ENCODE data around the gene RAB1A.
A peak's percentile ranks its signal among the peaks of the same experiment; 100 is the strongest.
"Not testable (repeated sequence)": the region's sequence is repeated elsewhere in the genome, so short reads cannot be mapped to it uniquely, and the experiment has no call there.

RAB1A gene

DNA sequence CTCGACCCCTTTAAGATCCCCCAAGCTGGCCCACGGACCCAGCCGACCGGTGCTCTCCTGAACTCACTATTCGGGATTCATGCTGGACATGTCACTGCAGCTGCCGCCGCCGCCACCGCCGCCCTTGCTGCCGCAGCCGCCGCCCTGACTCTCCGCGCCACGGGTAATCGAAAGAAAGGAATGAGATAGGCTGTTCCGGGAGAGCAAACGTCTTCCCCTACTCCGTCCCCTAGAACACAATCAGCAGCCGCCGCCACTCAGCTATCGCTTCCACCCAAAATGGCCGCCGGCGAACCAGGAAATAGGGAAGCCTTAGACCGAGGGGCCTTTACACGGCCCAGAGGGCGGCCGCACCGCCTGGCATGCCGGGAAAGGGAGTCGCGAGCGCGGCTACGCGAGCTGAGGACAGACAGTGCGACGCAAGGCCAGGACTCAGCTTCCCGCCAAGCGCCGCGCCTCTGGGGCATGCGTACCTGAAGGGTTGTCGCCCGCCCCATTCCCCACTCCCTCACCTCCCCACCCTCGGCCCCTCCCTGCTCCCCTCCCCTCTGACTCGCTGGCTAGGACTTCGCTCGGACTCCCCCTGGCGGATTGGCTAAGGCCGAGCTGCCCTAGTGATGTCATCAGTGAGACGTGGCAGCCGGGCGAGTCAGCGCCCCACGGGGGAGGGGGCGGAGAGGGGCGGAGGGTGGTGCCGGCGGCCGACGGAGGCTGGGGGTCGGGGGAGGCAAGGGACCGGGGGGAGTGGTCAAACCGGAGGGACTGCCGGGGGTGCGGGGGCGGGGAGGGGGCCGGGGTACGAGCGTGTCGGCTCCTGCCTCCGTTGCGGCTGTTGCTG, at the start of gene RAB1A:
Gene RAB1A, minus strand, starts transcription at position 281 of the 838 bp plus-strand sequence. Its CDS starts 191 bp downstream, at position 90.
- peak; percentile 98 for DNase-seq (ENCODE audit: low read depth)

DNA sequence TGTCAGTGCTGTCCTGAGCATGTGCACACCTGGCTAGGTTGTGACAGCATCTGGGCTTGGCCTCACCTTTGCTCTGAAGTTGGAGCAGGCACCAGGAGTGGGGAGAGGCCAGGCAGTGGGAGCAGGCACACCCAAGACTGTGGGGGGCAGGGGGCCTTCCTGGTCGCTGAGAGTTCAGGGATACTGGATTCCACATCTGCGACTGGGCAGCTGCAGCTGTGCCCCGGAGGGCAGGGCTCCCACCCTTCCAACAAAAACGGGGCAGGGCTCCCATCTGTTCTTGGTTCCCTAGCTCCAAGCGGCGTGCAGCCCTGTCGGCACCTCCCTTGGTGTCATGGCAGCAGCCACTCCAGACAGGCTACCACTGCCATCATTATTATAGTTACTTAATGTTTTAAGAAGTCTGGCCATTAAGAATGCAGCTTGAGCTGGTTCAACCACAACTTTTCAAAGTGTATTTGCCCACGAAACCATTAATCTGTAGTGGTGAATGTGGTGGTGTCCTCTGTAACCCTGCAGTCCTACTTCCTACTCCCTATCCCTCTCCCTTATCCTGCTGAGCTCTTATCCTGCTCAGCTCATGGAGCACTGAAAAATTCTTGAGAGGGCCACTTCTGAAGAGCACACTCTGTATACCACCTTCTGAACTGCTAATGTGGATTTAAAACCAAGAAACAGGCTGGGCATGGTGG, 48.0 kb upstream of the RAB1A start:
- DNase-seq (ENCODE audit: low read depth) = no peak

DNA sequence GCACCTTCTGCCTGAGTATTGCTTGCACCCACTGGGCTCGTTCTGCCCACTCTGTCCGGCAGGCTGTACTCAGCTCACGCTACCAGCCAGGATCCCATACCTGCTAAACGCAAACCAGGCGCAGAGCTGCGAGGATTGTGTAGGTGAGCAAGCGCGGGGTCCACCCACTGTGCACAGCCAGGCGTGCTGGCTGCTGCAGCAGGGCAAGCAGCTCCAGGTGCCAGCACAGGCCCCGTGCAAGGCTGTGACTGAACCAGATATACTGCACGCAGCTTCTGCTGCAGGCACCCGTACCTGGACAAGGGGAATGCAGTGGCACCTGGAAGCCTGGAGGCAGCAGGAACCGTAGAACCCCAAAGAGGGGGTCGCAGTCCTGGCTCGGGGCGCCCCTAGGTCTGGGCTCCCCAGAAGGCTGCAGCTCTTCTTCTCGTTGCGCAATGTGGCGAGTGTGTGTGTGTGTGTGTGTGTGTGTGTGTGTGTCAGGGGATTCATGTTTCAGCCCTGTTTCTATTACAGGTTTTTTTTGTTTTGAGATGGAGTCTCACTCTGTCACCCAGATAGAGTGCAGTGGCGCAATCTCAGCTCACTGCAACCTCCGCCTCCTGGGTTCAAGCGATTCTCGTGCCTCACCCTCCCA, 46.1 kb upstream of the RAB1A start:
- no peak for DNase-seq (ENCODE audit: low read depth)

DNA sequence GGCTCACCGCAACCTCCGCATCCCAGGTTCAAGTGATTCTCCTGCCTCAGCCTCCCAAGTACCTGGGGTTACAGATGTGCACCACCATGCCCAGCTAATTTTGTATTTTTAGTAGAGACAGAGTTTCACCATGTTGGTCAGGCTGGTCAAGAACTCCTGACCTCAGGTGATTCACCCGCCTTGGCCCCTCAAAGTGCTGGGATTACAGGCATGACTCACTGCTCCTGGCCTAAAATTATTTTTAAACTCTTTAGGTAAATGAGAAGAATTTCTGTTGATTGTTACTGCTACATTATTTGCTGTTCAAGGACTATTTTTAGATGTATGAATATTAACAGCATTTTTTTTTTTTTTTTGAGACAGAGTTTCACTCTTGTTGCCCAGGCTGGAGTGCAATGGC, 44.1 kb upstream of the RAB1A start:
- DNase-seq (ENCODE audit: low read depth) = not testable (repeated sequence)

DNA sequence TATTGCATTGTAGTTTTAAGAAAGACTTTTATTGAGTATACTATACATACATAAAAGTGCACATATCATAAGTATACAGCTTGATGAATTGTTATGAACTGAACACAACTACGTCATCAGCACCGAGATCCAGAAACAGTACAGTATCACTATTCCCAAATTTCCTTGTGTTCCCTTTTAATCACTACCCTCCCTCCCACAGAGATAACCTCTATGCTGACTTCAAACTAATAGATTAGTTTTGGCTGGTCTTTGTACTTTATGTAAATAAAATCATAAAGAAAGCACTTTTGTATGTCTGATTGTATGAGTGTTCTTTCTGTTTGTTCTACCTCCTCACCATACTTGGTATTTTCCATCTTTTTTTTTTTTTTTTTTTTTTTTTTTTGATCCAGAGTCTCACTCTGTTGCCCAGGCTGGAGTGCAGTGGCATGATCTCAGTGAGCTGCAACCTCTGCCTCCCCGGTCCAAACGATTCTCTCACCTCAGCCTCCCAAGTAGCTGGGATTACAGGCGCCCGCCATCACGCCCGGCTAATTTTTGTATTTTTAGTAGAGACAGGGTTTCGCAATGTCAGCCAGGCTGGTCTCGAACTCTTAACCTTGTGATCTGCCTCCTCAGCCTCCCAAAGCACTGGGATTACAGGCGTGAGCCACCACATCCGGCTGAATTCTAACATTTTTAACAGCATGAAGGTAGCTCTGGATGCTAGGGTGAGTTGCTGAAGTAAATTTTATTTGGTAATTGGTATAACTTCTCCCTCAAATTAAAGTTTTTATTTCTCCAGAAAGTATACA, 43.3 kb upstream of the RAB1A start:
- no peak for DNase-seq (ENCODE audit: low read depth)

DNA sequence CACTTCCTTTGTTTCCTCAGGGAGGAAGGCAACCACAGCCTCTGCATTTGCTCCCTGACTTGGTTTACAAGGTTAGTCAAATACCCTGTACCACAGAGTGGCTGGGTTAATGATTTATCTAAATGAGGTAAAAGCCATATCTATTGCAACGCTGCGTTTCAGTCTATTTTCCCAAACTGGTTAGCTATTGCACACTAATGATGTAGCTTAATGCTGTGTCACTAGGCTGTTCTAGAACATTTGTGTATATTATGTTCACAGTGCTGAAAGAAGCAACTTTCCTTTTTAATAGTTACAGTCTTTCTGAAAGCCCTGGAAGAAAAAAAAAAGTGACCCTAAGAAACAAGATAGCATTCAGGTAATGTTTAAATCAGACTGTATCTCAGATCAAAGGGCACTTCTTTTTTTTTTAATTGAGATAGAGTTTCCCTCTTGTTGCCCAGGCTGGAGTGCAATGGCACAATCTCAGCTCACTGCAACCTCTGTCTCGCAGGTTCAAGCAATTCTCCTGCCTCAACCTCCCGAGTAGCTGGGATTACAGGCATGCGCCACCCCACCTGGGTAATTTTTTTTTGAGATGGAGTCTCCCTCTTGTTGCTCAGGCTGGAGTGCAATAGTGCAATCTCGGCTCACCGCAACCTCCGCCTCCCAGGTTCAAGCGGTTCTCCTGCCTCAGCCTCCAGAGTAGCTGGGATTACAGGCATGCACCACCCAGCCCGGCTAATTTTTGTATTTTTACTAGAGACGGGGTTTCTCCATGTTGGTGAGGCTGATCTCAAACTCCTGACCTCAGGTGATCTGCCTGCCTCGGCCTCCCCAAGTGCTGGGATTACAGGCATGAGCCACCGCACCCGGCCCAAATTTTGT, 40.9 kb upstream of the RAB1A start:
- DNase-seq (ENCODE audit: low read depth) = not testable (repeated sequence)

DNA sequence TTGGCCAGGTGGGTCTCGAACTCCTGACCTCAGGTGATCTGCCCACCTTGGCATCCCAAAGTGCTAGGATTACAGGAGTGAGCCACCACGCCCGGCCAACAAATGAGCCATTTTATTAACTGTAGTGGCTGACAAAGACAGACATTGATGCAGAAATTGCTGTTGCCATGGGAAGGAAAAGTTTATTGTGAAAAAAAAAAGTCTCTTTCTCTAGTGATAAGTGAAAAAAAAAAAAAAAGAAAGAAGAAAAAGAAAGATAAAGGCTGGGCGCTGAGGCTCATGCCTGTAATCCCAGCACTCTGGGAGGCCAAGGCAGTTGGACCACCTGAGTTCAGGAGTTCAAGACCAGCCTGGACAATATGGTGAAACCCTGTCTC, 39.8 kb upstream of the RAB1A start:
- DNase-seq (ENCODE audit: low read depth) = no peak

DNA sequence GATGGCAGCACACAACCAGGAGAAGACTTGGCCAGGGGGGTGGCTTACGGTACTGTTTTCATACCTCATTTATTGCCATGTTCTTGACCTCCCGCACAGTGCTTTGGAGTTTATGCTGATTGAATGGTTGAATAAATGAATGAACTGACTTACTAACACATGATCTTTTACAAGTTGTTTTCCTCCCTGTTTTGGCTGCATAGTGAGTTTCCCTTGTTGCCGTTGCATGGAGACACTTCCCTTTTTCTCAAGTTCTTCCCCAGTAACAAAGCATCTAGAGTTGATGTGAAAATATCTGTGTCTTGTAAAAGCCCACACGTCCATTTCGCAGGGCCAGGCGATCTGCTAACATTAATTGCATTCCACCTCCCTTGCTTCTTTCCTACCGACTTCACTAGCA, 35.7 kb upstream of the RAB1A start:
- DNase-seq (ENCODE audit: low read depth) = no peak

DNA sequence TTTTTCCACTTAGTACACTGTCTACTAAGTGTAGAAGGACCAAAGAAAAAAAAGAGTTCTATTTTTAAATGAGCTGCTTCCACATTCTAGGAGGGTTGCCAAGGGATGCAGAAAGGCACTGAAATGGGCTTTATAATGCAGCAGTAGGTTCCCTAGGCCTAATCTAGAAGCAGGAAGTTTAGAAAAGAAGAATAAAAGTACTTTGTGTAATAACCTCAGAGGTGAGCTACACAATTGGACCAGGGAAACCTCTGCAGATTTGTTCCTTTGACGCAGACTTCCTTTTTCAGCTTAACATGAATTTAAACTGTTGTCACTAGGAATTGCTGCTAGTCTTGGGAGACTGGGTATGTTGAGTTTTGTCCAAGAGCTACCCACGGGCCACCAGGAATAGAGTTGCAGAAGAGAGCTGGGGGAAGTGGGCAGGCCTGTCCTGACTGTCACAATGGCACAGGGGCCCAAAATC, 34.6 kb upstream of the RAB1A start:
- no peak for DNase-seq (ENCODE audit: low read depth)

DNA sequence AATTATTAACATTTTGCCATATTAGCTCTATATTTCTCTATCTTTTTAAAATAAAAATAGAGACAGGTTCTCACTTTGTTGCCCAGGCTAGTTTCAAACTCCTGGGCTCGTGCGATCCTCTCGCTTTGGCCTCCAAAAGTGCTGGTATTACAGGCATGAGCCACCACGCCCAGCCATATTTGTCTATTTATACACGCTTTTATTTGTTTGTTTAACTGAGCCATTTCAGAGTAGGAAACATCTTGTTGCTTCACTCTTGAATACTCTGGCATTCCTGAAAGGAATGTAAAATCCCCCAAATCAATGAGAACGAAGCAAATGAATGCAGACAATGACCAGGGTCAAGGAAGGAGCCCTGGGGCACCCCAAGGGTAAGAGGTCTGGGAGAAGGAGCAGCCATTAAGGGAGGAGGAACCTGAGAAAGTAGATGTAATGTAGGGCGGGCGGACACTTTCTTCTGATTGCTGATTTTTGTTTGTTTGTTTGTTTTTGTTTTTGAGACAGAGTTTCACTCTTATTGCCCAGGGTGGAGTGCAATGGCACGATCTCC, 31.7 kb upstream of the RAB1A start:
- no peak for DNase-seq (ENCODE audit: low read depth)

DNA sequence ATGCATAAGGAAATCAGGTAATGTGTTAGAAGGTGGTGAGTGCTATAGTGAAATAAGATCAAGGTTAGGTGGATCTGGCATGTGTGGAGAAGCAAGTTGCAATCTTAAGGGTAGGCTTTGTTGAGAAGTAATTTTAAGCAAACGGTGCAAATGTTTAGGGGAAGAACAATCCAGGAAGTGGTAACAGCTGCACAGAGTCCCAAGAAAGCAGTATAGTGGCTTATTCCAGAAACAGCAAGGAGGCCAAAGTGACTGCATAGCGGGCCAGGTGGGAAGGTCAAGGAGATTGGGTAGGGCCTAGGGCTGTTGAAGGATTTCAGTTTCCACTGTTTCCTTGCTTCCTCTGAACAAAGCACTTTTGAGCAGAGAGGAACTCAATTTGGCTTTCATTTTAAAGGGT, 30.0 kb upstream of the RAB1A start:
- DNase-seq (ENCODE audit: low read depth) = no peak

DNA sequence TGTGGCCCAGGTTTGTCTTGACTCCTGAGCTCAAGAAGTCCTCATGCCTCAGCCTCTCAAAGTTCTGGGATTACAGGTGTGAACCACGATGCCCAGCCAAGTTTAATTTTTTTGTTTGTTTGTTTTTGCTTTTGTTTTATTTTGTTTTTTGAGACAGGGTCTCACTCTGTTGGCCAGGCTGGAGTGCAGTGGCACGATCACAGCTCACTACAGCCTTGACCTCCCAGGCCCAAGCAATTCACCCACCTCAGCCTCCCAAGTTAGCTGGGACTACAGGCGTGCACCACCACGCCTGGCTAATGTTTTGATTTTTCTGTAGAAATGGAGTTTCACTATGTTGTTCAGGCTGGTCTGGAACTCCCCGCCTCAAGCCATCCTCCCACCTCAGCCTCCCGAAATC, 29.4 kb upstream of the RAB1A start:
- no peak for DNase-seq (ENCODE audit: low read depth)

DNA sequence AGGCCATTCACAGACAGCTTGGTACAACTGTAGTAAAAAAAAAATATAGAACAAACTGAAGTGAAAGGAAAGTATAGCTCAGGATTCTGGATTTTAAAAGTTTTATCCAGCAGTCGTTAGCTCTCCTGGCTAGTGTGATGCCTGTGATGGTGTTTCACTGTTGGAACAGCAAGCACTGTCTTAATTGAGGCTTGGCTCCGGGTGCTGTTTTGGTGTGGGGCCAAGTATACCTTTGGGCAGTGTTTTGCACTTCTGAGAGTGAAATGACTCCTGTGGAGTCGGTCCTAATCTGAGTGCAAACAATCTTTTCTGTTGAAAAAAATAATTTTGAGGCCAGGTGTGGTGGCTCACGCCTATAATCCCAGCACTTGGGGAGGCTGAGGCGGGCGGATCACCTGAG, 28.7 kb upstream of the RAB1A start:
- no peak for DNase-seq (ENCODE audit: low read depth)

DNA sequence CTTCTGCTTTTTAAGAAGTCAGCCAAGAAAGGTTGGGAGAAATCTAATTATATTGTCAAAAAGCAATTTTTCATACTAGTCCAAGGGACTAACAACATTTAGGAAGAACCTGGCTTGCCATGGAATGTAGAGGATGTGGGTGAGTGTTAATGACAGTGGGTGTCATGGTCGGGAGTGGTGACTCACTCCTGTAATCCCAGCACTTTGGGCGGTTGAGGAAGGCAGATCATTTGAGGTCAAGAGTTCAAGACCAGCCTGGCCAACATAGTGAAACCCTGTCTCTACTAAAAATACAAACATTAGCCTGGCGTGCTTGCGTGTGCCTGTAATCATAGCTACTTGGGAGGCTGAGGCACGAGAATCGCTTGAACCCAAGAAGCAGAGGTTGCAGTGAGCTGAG, 27.9 kb upstream of the RAB1A start:
- not testable (repeated sequence) for DNase-seq (ENCODE audit: low read depth)

DNA sequence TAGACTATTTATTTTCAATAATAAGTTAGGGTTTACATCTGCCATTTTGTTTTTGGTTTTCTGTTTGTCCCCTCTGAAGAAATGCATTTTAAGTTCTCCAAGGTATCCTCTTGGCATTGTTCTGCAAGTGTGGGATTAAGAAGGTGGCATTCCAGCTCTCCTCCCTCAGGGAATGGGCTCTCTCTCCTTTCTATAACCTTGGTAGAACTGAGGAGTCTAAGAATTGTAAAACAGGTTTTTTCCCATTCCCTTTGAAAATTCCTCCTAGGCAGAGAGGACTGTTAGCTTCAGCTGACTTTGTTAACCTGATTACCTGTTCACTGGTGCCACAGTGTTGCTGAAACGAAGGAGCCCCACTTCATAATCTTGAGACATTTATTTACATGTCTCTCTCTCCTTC, 26.1 kb upstream of the RAB1A start:
- no peak for DNase-seq (ENCODE audit: low read depth)

DNA sequence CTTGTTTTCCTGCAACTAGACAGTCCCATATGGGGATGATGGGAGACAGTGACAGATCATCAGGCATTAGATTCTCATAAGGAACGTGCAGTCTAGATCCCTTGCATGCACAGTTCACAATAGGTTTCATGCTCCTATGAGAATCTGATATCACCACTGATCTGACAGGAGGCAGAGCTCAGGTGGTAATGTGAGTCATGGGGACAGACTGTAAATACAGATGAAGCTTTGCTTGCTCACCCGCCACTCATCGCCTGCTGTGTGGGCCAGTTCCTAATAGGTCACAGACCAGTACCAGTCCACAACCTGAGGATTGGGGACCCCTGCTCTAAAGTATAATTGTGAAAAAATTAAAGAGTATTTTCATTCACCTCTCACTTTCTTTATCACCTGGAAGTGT, 23.6 kb upstream of the RAB1A start:
- DNase-seq (ENCODE audit: low read depth) = no peak

DNA sequence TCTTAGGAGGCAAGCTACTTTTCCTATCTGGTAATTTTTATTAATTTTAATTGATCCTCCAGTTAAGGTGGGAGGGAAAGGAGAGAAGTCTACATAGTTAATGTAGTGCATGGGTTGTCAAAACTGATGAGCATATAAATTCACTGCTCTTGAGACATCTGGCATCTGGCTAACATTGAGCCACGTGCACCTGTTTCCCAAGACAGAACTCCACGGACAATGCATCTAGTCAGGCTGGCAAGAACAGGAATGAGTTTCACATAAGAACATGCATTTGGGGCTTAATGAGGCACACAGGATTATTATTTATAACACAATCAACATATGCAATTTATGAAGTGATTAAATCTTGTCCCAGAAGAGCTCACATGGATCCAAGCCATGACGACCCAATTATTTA, 16.2 kb upstream of the RAB1A start:
- DNase-seq (ENCODE audit: low read depth) = no peak

DNA sequence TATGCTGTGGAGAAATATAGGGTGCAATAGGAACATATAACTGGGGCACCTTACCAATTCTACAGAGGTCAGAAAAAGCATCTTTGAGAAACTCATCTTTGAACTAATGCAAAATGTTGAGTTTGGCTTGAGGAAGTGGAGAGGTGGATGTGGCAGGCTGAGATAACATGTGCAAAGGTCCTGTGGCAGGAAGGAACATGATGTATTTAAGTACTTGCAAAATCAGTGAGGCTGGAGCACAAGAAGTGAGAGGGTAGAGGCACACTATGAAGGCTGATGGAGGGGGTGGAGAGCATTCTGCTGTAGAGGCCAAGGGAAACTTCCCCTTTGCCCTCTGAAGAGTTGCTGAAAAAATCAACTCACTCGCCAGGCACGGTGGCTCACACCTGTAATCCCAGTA, 14.7 kb upstream of the RAB1A start:
- no peak for DNase-seq (ENCODE audit: low read depth)

DNA sequence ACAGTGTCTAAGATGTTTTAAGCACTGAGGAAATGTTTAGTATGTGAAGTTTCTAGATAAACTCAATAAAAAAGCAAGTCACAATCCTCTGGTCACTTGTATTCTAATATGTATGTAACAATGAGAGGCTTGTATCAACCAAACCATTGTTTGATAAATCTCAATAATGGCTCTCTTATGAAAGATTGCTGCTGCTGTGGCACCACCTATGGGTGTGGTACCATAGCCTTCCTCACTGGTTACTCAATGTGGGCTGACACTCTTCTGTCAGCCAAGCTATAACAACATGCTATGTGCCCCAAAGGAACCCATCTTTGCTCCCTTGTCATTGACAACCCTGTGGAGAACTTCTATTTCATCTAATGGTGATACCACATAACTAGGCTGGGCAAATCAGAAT, 12.6 kb upstream of the RAB1A start:
- DNase-seq (ENCODE audit: low read depth) = no peak

DNA sequence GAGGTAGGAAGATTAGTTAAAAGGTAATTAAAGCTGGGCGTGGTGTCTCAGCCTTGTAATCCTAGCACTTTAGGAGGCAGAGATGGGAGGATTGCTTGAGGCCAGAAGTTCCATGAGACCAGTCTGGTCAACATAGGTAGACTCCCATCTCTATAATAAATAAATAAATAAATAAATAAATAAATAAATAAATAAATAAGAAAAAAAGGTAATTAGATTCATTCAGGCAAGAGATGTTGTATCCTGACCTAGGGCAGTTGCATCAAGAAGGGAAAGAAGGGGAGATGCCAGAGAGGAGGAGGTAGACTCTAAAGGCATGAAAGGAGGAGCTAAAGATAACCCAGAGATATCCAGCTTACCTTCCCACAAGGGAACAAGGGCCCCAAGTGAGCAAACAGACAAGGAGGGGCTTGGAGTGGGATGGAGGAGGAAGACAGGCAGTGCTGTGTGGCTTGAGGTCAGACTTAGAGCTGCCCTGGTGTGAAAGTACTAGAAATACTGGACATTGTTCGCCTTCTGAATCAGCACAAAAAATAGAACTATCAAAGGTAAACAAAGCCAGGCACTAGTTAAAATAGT, 7.4 kb upstream of the RAB1A start:
- no peak for DNase-seq (ENCODE audit: low read depth)

DNA sequence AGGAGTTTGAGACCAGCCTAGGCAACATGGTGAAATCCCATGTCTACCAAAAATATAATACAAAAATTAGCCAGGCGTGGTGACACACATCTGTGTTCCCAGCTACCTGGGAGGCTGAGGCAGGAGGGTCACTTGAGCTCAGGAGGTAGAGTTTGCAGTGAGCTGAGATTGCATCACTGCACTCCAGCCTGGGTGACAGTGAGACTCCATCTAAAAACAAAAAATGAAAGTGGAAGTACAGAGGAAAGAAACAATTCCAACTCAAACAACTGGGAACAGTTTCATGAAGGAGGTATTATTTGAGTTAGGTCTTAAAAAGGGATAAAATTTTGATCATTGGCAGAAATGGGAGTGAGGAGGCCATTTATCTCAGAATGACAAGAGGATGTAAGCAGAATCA, 6.3 kb upstream of the RAB1A start:
- DNase-seq (ENCODE audit: low read depth) = no peak
